ENCODE results near the gene WDFY4.

WDFY4 gene

DNA sequence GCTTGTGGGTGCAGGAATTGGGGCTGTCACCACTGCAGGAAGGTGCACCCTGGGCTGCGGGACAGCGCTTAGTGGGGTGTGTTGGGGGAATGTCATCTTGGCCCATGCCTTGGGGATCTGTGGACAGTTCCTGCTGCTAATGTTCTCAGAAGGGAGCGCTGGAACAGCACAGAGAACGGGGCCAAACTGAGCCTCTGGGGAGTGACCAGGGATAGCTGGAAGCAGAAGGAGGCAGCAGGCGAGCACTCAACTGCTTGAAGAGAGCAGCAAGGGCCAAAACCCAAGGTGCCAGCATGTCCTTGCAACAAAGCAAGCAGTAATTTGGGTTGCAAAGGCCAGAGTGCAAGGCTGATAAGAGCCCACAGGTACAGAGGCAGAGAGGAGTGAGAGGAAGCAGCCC, 31.3 kb upstream of the WDFY4 start:
- H3K27me3 ChIP-seq (ENCODE audit: insufficient read depth, low read depth, severe bottlenecking): no peaks in the 10 kb centered on the region
- H3K36me3 ChIP-seq: no peaks in the 10 kb centered on the region
- no peak for DNase-seq
- TF ChIP-seq, protein P1, sequence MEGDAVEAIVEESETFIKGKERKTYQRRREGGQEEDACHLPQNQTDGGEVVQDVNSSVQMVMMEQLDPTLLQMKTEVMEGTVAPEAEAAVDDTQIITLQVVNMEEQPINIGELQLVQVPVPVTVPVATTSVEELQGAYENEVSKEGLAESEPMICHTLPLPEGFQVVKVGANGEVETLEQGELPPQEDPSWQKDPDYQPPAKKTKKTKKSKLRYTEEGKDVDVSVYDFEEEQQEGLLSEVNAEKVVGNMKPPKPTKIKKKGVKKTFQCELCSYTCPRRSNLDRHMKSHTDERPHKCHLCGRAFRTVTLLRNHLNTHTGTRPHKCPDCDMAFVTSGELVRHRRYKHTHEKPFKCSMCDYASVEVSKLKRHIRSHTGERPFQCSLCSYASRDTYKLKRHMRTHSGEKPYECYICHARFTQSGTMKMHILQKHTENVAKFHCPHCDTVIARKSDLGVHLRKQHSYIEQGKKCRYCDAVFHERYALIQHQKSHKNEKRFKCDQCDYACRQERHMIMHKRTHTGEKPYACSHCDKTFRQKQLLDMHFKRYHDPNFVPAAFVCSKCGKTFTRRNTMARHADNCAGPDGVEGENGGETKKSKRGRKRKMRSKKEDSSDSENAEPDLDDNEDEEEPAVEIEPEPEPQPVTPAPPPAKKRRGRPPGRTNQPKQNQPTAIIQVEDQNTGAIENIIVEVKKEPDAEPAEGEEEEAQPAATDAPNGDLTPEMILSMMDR (IDR thresholded peaks at IDR 0.05; ENCODE audit: low read depth, low read length): no peak
- no peaks in the 10 kb centered on the region for H3K9me3 ChIP-seq (ENCODE audit: severe bottlenecking)
- no peak overlapping the region for H3K27ac ChIP-seq
- H3K4me3 ChIP-seq (ENCODE audit: low read depth, low read length): no peak overlapping the region

DNA sequence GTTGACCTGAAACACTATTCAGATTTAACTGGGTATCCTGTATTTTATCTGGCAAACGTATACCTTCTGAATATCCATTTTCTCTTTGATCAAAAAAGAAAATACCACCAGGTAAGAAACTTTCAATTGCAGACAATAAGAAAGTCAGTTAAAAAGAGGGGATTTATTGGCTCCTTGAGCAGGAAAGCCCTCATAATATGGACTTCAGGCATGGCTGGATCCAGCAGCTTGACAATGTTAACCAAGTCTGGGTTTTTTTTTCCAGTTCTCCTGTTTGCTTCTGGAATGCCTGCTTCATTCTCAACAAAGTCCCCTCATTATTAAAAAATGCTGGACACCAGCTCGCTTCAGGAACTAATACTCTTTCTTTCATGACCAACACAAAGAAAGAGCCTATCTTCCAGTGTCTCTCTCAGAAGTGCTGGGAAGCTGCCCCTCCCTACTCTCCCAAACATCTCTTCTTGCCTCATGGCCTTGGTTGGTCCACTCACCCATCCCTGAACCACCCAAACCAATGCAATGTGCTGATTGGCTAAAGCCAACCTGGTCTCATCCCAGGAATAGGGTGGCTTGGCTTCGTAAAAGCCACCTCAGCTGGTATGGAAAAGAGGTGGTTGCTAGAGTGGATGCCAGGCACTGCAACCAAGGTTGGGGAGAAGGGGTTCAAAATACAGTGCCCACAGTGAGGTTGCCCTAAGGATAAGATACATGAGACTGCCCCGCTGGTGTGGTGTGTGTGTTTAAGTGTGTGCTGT, 30.6 kb upstream of the WDFY4 start:
- TF ChIP-seq, protein P1 (IDR thresholded peaks at IDR 0.05; ENCODE audit: low read depth, low read length): no peak
- H3K36me3 ChIP-seq: no peaks in the 10 kb centered on the region
- DNase-seq: no peak
- H3K27ac ChIP-seq: no peak overlapping the region
- H3K27me3 ChIP-seq (ENCODE audit: insufficient read depth, low read depth, severe bottlenecking): peaks cover 4% of the 10 kb centered on the region
- no peak overlapping the region for H3K4me3 ChIP-seq (ENCODE audit: low read depth, low read length)
- H3K9me3 ChIP-seq (ENCODE audit: severe bottlenecking): no peaks in the 10 kb centered on the region

DNA sequence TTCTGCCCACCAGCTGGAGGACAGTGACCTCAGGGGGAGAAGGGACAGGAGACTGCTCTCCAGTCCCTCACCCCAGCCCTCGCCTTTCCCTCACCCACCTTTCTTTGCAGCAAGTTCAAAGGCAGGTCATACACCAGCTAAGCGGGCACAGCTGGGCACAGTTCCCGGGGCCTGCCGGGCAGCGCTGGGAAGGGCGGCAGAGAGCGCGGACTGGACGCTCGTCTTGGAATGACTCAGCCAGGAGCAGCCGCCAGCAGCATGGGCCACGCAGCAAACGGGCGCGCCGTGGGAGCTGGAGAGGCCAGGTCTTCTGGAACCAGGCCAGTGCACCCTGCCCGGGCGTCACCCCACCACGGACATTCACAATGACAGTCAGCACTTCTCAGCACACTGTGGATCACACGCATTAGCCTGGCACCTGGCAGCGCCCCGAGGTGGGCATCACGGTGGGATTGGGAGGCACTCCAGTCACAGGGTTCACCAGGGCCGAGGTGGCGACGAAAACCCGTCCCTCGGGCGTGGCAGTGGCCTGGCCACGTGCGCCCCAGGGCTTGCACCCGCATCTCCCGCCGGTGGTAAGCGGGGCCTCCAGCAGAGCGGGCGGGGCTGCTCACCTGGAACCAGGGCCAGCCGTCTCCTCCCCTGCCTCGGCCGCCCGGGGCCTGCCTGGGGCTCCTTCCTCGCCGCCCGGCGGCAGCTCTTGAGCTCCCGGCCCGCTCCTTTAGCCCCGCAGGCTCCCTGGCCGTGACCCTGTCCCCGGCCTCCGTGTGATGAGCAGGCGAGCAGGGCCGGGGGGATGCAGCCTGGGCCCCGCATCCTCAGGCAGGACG, 29.0 kb upstream of the WDFY4 start:
- TF ChIP-seq, protein P1 (IDR thresholded peaks at IDR 0.05; ENCODE audit: low read depth, low read length): no peak
- Histone ChIP-seq H3K27me3 (ENCODE audit: insufficient read depth, low read depth, severe bottlenecking) (peaks cover 4% of the 10 kb centered on the region), H3K36me3 (no peaks in the 10 kb centered on the region), H3K9me3 (ENCODE audit: severe bottlenecking) (no peaks in the 10 kb centered on the region), H3K27ac (0 out of 2 replicates have a peak overlapping the region, but pooled peaks have one; percentile 41), H3K4me3 (ENCODE audit: low read depth, low read length) (peak overlapping the region; percentile 39)
- DNase-seq: no peak

DNA sequence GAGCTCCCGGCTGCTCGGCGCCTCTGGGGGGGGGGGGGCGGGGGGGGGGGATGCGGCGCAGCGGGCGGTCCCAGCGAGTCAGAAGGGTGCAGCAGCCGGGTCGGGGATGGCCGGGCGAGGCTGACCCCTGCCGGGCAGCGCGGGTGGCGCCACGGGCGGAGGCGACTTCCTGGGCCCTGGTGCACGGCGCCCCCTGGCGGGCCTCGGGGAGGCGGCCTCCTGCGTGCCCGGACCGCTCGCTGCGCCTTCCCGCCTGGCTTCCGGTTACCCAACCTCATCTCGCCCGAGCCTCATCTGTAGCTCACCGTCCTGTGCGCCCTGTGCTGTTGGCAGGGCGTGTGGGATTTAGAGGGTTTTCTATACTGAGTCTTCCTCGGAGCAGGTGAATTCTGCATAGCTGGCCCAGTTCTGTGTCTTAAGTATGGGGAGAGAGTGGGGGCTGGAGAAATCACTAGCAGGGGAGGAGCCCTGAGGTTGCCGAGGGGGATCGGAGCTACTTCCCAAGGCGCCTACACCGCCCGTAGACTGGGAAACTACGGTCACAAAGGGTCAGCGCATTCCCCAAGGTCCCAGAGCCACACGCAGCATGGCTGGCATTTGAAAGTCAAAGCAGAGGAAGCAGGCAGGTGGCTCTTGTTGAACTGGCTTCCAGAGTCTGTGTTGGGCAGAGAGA, 28.3 kb upstream of the WDFY4 start:
- peak; percentile 90 for DNase-seq
- Histone ChIP-seq H3K27ac (peak overlapping the region; percentile 2; the same call in 1 of the 2 replicates), H3K36me3 (no peaks in the 10 kb centered on the region), H3K27me3 (ENCODE audit: insufficient read depth, low read depth, severe bottlenecking) (peaks cover 4% of the 10 kb centered on the region), H3K4me3 (ENCODE audit: low read depth, low read length) (peak overlapping the region; percentile 65), H3K9me3 (ENCODE audit: severe bottlenecking) (no peaks in the 10 kb centered on the region)
- TF ChIP-seq, protein P1 (IDR thresholded peaks at IDR 0.05; ENCODE audit: low read depth, low read length): peak; percentile 99

DNA sequence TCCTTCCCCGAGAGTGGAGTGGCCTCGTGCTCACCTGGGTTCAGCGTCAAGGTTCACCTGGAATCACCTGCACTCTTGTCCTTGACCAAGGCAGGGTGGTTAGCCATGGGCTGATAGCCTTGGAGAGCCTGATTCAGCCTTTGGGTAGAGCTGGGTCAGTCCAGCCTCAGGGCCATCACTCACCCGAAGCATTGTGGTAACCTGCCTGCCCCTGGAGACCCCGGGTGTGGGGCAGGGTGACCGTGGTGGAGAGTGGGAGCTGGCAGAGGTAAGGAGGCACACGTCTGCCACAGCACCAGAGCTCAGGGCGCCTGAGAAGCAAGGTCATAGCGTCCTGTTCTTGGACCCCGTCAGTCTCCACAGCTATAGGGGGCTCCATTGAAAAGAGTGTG, 27.8 kb upstream of the WDFY4 start:
- no peak for DNase-seq
- TF ChIP-seq, protein P1 (IDR thresholded peaks at IDR 0.05; ENCODE audit: low read depth, low read length): no peak
- H3K4me3 ChIP-seq (ENCODE audit: low read depth, low read length): peak overlapping the region; percentile 65
- no peaks in the 10 kb centered on the region for H3K9me3 ChIP-seq (ENCODE audit: severe bottlenecking)
- H3K27me3 ChIP-seq (ENCODE audit: insufficient read depth, low read depth, severe bottlenecking): peaks cover 4% of the 10 kb centered on the region
- no peaks in the 10 kb centered on the region for H3K36me3 ChIP-seq
- H3K27ac ChIP-seq: no peak overlapping the region
